22Rv1 (cell line): ENCODE measurements around the gene U2SURP.

ENCODE experiments used
- CTCF ChIP-seq: fragments of 450-650 bp; IDR thresholded peaks from 2 replicates; pipeline ENCODE4 v1.5.1; 2017; ENCODE audit warnings: mild to moderate bottlenecking
- ZFX ChIP-seq: fragments of 450-650 bp; IDR thresholded peaks from 2 replicates; pipeline ENCODE4 v1.6.1; 2017; ENCODE audit warnings: antibody characterized with exemption, borderline replicate concordance

DNA sequence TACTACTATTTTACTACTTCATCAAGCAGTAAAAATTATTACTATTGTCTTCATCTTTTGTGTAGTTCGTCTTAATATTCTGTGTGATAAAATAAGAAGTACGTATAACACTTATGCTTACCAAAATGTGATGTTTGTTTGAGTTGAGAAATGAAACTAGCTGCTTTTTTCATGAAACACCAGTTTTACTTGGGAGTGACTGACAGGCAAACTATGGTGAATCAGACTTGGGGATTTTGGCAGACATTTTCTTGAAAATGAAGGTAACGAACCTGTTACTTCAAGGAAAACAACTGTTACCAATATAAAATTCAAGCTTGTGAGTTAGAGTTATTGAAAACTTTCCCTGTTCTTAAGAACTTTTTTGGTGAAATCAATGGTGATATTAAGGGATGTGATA, 10.3 kb downstream of the U2SURP start:
- TF ChIP-seq CTCF: no peak
- TF ChIP-seq ZFX: no peak
